SK-N-SH (cell line): ENCODE results near the gene CREB3L4.

Source experiments
- CTCF ChIP-seq: fragments of 200-600 bp; sonication (generic); IDR thresholded peaks from 2 replicates; pipeline ENCODE4 v1.6.1; 2017; ENCODE audit warnings: antibody characterized with exemption, mild to moderate bottlenecking, moderate library complexity
- POLR2AphosphoS5 ChIP-seq: IDR thresholded peaks from 2 replicates; pipeline ENCODE4 v1.6.1; 2012; ENCODE audit warnings: low read depth, low read length
- SIN3A ChIP-seq: IDR thresholded peaks from 2 replicates; pipeline ENCODE4 v1.6.1; 2012; ENCODE audit warnings: low read depth, mild to moderate bottlenecking, low read length, moderate library complexity, borderline replicate concordance

GRCh38 chr1:154019269-154019668, 51.6 kb downstream of the CREB3L4 start:
- TF ChIP-seq CTCF (no peak), POLR2AphosphoS5 (no peak), SIN3A (no peak)
